HG02884 (cell line): ENCODE results near the gene DNAJC5G.
"Not testable (repeated sequence)": the region's sequence is repeated elsewhere in the genome, so short reads cannot be mapped to it uniquely, and the experiment has no call there.

Experiments used
- ATAC-seq: cut with Tn5 transposase; IDR thresholded peaks from one replicate; pipeline ENCODE4 v1.9.1; 2021; ENCODE audit warnings: mild to moderate bottlenecking, moderate library complexity; ENCODE audit not compliant: unreplicated experiment

DNAJC5G gene

DNA sequence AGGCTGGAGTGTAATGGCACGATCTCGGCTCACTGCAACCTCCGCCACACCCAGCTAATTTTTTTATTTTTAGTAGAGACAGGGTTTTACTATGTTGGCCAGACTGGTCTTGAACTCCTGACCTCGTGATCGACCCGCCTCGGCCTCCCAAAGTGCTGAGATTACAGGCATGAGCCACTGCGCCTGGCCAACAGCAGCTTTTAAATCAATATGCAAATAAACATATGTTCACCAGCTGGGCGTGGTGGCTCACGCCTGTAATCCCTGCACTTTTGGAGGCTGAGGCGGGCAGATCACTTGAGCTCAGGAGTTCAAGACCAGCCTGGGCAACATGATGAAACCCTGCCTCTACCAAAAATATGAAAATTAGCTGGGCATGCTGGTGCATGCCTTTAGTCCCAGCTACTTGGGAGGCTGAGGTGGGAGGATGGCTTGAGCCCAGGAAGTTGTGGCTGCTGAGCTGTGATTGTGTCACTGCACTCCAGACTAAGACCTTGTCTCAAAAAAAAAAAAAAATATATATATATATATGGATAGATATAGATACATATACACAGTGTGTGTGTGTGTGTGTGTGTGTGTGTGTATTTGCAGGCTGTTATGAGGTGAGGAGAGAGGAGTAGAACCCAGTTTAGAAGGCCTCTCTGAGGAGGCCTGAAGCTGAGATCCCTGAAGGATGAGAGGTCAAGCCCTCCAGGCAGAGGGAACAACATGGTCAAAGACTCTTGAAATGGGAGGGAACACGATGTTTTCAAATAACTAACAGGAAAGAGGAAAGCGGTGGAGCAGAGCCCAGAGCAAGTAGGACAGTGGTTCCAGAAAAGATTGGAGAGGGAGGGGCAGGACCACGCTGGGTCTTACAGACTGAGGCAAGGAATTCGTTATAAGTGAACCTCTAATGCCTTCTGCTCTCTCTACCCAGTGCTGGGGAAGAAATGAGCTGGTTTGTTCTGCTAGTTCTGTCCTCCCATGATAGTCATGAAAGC, 2.4 kb upstream of the DNAJC5G start:
- ATAC-seq, result not testable (repeated sequence)

DNA sequence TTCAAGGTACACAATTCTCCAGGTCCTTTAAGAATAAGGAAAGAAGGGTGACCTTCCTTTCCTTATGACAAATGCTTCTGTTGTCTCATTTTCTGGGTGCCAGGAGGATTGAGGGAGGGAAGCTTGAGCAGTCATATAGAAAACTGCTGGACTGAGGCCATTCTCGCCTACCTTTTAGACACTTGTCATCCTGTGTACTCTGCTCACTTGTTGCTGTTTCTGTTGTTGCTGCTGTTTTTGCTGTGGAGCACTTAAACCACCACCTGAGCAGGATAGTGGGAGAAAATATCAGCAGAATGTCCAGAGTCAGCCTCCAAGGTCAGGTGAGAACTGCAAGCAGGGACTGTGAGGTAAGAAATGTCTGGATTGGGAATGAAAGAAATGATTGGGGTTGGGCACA, 2.8 kb downstream of the DNAJC5G start:
- no peak for ATAC-seq

DNA sequence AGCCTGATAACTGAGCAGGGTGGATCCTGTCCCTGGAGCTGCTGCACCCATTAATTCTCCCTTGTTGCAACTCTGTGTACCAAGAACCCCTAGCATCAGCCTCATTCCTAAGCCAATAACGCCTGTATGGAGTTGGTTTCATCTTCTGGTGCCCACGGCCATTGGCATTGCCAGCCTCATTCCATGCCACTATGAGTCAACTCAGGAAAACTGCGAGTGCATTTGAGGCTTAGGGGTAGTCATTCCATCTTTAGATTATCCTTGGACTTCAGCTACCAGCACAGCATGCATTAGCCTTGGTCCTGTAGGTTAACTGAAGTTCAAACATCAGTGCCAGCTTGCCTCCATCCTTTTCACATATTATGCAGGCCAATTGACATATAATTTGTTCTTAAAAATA, 5.6 kb downstream of the DNAJC5G start:
- ATAC-seq, result no peak

DNA sequence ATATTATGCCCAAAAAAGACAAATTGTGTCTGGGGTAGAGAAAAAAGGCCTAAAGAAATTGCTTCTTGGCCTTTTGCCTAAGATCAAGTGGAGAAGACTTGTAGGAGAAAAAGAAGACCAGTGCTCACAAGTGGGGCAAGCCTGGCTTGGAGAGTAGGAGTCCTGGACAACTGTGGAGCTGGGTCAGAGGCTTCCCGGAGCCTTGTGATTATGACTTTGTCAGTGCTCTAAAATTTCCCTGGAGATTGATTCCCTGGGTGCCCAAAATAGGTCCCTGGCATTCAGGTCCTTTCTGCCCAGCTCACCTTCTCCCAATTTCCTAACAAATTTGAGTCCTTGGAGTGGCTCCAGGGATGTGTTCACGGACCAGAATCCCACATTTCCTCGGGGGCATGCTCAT, 6.2 kb downstream of the DNAJC5G start:
- no peak for ATAC-seq

DNA sequence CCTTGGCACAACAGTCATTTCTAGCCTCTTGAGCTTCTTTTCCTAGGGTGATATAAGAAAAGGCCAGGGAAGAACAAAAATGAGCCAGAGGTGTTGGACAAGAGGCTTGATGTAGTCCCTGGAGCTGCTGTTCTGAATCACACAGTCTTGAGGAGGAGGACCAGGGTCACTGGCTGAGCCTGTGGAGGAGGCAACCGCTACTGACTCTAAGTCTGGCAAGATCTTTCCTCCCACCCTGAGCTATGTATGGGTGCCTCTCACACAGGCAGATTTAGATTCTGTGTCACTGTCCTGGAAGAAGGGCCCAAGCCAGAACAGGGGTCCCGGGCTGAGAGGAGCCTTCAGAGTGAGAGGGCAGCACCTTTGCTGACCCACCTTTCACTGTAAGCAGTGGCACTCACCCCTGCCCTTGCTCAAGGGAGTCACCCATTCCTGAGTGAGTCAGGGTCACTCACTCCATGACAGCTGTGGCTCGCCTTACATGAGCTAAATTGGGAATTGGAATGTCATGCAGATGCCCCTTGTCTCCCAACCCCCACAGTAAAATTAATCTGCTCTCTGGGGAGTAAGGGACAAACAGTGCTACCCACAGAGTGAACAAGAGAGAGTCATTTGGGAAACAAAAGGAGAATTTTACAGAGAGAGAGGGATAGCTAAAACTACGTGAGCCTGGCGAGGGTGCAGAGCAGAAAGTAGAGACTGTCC, 6.8 kb downstream of the DNAJC5G start, which contains the start of gene TRIM54:
Gene TRIM54 (plus strand): TSS at position 575 of the 705 bp plus-strand sequence. CDS start 303 bp downstream, outside the sequence.
- no peak for ATAC-seq

DNA sequence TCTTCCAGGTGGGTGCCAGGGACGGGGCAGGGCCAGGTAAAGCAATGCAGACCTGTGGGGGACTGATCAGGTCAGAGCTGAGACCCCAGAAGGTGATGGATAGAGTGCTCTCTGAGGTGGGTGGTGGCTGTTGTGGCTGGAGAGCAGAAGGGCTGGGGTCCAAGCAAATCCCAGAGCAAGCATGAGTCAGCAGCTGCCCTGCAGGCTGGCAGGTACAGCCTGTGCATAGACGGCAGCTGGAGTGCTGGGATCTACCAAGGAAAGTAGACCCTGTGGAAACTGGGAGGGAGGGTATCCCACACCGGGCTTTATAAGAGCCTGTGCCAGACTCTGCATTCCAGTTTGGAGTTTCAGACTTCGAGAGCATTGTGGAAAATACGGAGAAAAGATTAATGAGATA, 7.7 kb downstream of the DNAJC5G start:
- ATAC-seq, result no peak

DNA sequence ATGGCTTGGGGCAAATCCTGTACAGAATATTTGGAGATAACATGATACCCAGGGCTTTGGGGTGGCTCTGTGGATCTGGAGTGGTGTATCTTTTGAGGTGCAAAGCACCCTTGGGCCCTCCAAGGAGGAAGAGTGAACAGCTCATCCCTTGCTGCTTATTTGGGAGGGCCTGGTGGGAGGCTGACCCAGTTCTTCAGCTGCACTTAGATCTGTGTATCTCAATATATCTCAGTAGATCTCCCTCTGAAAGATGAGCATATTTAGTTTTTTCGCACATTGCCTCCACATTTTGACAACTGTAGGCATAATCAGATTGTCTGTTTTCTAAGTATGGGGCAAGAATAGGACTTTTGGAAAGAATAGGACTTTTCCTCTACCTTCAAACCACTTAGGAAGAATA, 9.8 kb downstream of the DNAJC5G start:
- ATAC-seq, result no peak

DNA sequence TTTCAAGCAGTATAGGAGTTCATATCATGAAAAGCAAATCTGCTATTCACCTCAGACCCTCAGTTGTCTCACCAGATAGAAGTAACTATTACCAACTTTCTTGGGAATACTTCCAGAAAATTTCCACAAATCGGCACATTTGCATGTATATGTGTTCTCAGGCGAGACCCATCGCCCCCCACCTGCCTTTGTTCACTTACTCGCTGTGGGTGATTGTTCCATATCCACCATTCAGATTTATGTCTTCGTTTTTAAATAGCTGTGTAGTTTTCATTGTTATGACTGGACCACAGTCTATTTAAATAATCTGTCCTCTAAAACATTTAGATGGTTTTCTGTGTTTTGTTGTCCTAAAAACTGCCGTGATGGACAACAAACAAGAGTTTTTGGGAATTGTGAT, 10.2 kb downstream of the DNAJC5G start:
- no peak for ATAC-seq

DNA sequence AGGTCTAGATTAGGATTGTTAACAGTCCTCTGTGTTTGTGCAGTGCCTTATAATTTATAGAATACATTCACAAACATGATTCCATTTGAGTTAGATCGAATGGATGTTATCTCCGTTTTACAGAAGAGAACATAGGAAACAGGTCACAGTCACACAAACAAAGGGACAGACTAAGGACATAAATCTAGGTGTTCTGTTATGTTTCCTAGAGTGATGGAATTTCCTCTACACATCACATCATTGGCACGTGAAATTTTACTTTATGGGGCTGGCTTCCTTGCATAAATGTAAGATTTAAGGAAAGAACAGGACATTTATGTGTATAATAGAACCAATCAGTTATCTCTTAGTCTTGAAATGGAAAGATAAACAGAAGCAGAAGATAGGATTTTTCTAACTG, 13.4 kb downstream of the DNAJC5G start:
- no peak for ATAC-seq

DNA sequence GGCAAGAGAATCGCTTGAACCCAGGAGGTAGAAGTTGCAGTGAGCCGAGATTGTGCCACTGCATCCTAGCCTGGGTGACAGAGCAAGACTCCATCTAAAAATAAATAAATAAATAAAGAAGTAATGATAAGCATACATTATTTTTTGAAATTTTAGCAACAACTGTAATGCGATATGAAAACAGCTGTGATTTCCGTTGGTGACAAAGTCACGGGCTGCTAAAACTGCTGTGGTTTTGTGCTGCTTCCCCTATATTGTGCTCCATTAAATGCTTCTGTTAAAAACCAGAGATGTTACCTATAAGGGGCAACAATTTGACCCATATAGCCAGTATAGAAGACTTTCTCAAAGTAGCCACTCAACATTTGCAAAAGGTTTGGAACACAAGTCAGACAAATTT, 15.3 kb downstream of the DNAJC5G start:
- ATAC-seq, result no peak

DNA sequence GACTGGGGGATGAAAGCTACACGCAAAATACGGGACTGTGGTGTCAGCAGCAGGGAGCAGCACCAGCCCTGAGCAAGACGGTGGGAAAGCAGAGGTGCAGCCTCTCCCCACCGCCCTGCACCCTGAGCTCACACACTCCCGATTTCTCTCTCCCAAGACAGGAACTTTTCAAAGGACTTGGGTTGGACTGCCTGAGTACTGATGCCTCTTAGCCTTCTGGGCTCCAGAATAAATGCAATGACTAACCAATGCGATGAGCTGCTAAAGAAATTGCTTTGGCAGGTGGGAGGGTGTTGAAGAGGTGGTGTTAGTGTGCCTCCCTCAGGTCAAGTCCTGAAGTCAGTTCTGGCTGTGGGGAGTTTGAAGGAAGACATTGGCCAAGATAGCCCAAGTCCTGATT, 16.6 kb downstream of the DNAJC5G start:
- ATAC-seq, result no peak

DNA sequence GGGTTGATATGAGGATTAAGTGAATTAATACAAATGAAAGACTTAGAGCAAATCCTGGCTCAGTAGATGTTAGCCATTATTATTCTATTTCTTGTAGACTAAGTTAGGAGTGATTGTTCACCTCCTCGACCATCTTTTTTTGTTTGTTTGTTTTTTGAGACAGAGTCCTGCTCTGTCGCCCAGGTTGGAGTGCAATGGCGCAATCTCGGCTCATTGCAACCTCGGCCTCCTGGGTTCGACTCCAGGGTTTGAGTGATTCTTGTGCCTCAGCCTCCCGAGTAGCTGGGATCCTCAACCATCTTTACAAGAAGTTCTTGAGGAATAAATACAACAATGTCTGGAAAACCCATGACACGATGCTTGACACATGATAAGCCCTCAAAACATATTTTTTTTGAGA, 19.7 kb downstream of the DNAJC5G start:
- no peak for ATAC-seq

DNA sequence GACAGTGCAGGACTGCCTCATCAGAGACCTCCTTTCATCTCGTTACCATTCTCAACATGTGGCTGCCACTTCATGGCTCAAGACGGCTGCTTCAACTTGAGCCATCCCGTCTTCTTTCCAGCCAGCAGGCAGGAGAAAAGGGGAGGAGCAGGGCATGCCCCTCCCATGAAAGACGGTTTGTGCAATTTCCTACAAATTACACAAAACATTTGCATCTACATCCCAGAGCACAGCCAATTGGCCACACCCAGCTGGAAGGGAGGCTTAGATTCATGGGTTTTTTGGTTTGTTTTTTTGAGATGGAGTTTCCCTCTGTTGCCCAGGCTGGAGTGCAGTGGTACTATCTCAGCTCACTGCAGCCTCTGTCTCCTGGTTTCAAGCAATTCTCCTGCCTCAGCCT, 21.2 kb downstream of the DNAJC5G start:
- ATAC-seq, result no peak

DNA sequence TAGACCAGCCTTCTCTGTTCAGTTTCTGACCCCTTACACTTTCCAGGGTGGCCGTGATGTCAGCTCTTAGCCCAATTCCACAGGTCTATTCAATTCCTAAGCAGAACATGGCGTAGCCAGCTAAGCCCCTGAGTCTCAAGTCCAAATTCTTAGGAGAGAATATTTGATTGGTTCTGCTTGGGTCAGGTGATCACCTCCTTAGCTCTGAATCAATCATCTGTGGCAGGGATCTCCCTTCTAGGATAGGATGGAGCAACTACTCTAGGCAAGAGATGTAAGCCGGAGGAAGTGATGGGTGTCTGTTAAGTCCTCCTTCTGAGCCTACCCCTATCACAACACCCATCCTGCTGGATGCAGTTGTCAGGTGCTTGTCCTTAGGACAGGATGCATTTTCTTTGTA, 22.0 kb downstream of the DNAJC5G start:
- ATAC-seq, result no peak

DNA sequence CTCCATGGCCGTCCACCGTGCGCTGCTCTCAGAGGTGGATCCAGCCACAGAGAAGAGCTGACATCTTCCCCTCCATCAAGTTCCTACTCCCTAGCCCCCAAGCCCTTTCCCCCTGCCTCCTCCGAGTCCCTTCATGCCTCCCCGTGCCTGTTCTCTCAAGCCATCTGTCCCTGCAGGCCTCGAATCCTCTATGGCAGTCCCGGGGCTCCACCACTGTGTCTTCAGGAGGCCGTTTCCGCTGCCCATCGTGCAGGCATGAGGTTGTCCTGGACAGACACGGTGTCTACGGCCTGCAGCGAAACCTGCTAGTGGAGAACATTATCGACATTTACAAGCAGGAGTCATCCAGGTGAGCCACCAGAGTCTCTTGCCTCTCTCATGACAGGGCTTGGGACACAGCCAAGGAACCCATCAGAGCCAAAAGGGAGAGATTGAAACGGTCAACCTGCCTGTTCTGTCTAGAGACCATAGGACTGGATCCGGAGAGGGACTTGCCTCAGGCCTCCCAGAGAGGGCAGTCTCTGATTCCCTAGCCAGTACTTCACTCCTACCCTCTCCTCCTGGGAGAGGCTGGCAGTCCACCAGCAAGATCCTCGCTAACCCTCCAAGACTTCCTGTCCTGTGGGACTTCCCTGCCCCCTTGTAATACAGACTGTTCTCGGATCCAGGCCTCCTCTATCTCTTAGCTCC, 23.3 kb downstream of the DNAJC5G start:
- ATAC-seq, result no peak

DNA sequence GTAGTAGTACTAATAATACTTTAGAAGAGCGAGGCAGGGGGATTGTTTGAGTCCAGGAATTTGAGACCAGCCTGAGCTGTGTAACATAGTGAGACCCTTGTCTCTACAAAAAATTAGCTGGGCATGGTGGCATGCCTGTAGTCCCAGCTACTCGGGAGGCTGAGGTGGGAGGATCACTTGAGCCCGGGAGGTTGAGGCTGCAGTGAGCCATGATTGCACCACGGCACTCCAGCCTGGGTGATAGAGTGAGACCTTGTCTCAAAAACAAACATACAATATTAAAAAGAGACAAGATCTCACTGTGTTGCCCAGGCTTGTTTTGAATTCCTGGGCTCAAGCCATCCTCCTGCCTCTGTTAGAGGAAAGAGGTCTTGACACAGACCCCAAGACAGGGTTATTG, 25.4 kb downstream of the DNAJC5G start:
- ATAC-seq, result not testable (repeated sequence)

DNA sequence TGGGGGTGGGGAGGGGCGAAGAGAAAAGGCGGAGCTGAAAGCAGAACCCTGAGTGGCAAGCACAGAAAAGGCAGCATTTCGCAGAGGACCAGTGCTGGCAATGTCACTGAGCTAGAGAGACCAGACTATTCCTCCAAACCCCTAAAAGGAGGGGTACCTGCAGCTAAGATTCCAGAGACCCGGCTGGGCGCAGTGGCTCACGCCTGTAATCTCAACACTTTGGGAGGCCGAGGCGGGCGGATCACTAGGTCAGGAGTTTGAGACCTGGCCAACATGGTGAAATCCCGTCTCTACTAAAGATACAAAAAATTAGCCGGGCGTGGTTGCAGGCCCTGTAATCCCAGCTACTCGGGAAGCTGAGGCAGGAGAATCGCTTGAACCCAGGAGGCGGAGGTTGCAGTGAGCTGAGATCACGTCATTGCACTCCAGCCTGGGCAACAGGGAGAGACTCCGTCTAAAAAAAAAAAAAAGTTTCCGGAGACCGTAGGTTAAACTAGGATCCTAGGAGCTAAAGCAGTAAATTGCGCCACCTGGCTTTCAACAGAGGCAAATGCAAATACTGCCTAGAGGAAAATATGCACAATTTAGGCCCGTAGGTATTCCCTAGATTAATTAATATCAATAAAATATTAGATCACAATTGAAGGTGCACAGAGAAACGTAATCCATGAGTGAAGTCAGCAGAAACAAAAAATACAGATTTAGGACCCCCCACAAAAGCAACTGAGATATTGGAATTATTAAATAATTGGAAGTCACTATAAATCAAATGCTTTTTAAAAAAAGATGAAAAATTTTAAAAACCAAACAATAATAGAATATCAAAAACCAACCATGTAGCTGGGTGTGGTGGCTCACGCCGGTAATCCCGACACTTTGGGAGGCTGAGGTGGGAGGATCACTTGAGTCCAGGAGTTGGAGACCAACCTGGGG, 28.1 kb downstream of the DNAJC5G start:
- no peak for ATAC-seq

DNA sequence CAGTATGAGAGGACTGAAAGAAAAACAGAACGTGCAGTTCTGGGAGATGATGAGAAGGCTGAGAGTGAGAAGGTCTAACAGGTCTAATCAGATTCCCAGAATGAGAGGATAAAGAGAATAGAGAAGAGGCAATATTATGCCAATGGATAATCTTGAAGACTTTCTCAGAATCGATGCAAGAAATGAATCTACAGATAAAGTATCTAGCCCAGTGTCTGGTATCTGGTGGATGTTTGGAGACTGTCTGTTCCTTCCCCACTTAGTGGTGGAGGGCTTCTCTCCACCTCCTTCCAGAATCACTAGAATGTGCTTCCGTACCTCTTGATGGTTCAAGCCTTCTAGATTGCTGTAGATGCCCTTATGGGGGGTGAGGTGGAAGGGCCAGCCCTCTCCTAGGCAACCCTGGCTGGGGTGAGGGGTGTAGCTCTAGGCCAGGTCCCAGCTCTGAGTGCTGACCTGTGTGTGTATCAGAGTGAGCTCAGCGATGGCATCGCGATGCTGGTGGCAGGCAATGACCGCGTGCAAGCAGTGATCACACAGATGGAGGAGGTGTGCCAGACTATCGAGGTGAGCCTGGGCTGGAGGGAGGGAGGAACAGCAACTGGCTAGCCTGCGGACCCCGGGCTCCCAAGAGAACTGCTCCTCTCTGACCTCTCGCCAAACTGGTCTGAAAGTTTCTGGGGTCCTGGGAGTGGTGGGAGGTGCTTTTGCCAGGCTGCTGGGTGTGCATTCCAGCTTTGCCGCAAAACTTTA, 29.4 kb downstream of the DNAJC5G start:
- no peak for ATAC-seq

DNA sequence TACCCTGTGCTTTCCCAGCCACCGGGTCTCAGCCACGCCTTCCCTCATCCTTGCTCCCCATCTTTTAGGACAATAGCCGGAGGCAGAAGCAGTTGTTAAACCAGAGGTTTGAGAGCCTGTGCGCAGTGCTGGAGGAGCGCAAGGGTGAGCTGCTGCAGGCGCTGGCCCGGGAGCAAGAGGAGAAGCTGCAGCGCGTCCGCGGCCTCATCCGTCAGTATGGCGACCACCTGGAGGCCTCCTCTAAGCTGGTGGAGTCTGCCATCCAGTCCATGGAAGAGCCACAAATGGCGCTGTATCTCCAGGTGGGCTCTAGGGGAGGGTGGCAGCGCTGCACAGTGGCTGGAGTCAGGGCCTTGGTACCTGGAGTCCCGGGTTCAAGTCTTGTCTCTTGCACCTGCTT, 30.3 kb downstream of the DNAJC5G start:
- no peak for ATAC-seq

DNA sequence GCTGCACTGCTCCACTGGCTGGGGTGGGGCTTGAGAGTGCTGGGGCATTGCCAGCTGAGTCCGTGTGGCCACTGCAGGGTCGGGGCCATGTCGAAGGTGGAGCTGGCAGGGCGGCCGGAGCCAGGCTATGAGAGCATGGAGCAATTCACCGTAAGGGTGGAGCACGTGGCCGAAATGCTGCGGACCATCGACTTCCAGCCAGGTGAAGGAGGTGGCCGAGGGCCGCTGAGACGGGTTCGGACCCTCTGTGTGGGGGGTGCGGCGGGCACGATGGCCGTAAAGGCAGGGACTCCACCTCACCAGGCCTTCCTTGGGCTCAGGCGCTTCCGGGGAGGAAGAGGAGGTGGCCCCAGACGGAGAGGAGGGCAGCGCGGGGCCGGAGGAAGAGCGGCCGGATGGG, 30.9 kb downstream of the DNAJC5G start:
- ATAC-seq, result no peak
